AML-193 (cell line): ENCODE results near the gene SETD2.
"Not testable (repeated sequence)": the region's sequence is repeated elsewhere in the genome, so short reads cannot be mapped to it uniquely, and the experiment has no call there.

ENCODE experiments used
- DNase-seq, 2 experiments: peaks; one replicate each; lab custom pipeline; 2025; lab: John Stamatoyannopoulos, UW

SETD2 gene

DNA sequence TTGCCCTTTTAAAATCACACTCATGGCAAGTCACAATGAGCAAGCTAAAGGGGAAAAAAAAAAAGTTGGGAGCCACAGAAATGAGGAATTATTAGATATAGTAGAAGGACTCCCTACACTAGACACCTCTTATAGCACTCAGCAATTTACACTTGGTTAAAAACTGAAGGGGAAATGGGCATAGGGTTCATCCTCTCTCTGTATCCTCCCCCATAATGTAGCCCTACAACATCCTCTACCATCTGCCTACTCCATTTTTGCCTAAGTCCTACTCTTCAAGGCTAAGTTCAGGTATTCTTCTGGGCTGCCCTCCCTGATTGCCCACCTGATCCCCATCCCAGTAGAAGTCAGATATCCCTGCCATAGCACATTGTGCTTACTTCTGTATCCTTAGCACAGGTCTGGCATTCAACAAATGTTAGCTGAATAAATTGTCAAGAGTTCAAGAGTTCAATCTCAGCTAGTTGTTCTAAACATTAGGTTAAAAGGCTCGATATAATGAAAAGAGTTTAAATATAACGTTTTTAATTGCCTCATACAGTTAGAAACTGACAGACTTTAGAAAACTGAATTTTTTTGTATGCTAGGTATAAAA lies 14.5 kb downstream of the SETD2 start:
- DNase-seq, result no peak

DNA sequence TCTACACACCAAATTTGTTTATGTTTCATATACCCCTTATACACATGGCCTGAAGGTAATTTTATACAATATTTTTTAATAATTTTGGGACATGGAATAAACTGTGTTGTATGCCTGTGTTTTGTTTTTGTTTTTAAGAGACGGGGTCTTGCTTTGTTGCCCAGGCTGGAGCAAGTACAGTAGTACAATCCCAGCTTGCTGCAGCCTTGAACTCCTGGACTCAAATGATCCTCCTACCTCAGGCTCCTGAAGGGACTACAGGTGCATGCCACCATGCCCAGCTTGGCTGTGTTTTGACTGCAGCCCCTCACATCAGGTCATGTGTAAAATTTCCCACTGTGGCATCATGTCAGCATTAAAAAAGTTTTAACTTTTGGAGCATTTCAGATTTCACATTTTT lies 18.6 kb downstream of the SETD2 start:
- DNase-seq, result no peak

DNA sequence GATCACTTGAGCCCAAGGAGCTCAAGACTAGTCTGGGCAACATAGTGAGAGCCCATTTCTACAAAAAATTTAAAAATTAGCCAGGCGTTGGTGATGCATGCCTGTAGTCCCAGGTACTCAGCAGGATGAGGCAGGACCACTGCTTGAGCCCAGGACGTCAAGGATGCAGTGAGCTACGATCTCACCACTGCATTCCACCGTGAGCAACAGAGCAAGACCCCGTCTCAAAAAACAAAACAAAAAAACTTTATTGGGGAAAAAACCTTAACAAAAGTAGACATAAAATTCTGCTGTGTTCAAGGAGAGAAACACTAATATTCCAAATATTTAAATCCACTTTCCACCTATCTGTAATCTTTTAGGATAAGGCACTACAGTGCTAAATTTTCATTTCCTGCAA lies 20.8 kb downstream of the SETD2 start:
- DNase-seq, result no peak

DNA sequence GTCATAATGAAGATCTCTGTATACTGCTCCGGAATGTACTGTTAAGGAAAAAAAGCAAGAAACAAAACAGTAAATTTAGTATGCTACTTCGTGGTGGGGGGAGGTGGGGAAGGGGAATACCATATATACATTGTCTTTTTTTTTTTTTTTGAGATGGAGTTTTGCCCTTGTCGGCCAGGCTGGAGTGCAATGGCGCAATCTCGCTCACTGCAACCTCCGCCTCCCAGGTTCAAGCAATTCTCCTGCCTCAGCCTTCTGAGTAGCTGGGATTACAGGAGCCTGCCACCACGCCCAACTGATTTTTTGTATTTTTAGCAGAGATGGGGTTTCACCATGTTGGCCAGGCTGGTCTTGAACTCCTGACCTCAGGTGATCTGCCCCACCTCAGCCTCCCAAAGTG lies 21.4 kb downstream of the SETD2 start:
- DNase-seq, result not testable (repeated sequence)

DNA sequence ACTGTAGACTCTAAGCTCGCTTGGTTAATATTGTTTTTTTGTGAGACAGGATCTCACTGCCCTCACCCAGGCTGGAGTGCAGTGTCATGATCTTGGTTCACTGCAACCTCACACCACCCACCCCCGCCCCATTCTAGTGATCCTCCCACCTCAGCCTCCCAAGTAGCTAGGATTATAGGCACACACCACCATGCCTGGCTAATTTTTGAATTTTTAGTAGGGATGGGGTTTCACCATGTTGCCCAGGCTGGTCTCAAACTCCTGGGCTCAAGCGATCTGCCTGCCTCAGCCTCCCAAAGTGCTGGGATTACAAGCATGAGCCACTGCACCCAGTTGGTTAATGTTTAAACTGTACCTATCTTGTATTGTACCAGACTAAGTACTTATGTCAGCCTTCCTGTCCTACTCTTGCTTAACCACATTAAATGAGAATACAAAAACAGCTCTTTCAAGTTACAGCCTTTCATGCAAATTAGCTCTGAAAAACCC lies 22.9 kb downstream of the SETD2 start:
- peak in 1 of 2 experiments; percentile 18 for DNase-seq

DNA sequence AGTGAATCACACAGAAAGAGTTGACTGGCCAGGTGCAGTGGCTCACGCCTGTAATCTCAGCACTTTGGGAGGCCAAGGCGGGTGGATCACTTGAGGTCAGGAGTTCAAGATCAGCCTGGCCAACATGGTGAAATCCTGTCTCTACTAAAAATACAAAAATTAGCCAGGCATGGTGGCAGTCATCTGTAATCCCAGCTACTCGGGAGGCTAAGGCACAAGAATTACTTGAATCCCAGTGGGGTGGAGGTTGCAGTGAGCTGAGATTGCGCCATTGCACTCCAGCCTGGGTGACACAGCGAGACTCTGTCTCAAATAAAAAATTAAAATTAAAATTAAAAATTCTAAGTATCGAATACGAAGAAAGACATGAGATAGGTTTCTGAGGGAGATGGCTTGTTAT lies 23.4 kb downstream of the SETD2 start:
- not testable (repeated sequence) for DNase-seq

DNA sequence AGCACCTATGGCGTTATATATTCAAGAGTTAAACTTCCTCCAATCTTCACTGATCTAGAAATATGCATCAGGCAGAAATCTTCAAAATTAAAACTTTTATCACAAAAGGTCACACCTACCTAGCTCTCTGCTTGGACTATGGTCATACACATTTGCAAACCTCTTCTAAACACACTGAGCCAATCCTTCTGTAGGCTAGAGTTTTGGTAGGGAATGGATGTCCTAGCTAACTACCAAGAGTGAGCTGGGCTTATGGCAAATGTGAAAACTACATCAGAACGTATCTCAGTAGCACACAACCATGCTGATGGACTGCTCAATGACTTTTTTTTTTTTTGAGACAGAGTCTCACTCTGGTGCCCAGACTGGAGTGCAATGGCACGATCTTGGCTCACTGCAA lies 29.6 kb downstream of the SETD2 start:
- no peak for DNase-seq

DNA sequence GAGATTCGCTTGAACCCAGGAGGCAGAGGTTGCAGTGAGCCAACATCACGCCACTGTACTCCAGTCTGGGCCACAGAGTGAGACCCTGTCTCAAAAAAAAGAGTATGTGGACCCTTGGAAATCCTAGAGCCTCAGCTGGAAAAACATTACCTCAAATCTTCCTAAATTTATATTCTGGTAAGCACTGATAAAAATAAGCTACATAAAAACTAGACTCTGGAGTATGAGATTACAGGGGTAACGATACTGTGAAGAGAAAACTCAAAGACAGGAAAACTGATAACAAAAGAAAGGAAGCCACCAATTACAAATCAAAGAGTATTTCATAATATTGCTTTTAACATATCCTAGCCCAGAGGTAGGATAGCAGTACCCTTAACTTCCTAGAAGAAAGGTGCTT lies 30.3 kb downstream of the SETD2 start:
- DNase-seq, result no peak

DNA sequence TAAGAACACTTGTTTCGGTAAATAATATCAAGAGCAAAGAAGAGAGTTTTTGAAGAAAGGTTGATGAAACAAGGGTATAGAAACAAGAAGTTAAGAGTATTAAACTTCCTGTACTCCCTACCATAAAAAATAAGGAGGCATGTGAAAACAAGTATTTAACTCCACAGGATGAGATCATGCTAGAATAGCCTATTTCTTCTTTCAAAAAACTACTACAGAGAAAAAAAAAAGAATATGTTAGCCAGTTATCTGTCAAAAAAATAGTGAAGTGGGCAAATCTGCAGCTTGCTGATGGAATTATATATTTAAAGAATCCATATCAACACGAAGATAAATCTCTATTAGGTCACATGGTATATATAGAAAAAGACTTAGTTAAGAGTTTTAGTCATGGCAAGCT lies 33.4 kb downstream of the SETD2 start:
- DNase-seq, result no peak

DNA sequence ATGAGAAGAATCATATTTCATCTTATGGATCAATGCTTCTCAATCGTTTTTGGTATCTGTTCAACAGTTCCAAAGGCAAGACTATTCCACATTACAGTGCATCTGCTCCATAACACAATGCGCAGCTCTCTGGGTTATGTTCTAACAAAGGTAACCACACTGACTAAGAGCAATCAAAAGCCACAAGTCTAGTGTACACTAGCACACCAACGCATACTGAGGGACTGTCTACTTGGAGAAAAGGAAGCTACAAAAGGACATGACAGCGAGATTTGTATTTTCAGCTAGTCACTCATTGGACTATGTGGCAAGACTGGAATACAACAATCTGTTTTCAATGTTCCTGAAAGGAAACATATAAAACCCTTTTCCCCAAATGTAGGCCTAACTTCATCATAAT lies 35.8 kb downstream of the SETD2 start:
- DNase-seq, result no peak

DNA sequence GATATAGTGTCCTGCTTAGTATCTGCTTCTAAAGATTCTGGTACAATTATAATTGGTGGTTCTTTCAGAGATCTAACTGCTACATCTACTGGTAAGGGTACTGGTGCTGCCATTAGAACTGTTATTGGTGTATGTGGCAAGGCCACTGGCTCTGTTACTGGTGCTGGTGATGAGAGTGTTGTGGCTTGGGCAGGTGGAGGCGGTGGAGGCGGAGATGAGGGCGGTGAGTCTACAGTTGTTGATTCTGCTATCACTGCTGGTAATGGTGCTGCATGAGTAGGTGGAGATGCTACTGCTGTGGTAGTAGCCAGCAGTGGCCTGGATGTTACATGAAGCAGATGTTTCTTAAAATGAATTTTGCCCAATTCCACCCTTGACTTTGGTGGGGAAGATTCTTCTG lies 40.1 kb downstream of the SETD2 start:
- DNase-seq, result no peak

DNA sequence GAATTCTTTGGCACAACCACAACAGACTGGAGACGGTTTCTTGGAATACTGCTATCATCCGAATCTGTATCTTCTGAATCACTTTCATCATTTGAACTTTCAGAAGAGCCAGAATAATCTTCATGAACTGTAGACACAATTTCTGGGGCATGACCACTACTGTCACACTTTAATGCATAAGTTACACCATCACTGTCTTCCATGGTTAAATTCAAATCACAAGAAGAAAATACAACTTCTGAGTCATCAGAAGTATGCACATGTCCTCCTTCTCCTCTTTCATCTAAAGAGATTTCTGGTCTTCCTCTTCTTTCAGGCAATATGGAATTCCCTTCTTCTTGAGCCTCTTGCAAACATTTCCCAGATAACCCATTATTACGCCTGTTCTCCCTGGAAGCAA lies 42.5 kb downstream of the SETD2 start:
- no peak for DNase-seq

DNA sequence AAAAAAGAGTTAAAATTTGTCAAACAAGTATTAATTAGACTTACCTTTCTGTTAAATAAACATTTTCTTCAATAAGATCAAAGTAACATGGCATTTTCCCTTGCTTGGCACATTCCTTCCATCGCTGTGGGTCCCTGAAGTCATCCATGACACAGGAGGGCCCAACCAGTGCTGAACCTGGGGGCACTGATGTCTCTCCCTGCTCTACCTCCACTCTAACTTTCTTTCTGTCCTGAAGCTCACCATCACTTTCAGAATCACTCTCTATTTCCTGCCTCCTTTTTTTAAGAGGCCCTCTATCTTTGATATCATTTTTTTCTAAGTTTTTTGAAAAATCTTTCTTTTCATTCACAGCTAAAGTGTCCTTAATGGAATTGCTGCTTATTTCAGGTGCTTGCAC lies 43.8 kb downstream of the SETD2 start:
- DNase-seq, result no peak

DNA sequence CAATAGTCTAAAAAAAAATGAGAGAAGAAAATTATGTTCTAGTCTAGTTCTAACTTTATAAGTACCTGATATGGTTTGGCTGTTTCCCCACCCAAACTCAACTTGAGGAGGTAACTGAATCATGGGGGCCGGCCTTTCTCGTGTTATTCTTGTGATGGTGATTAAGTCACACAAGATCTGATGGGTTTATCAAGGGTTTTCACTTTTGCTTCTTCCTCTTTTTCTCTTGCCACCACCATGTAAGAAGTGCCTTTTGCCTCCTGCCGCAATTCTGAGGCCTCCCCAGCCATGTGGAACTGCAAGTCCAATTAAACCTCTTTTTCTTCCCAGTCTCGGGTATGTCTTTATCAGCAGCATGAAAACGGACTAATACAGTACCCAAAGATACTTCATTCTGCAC lies 44.5 kb downstream of the SETD2 start:
- DNase-seq, result not testable (repeated sequence)

DNA sequence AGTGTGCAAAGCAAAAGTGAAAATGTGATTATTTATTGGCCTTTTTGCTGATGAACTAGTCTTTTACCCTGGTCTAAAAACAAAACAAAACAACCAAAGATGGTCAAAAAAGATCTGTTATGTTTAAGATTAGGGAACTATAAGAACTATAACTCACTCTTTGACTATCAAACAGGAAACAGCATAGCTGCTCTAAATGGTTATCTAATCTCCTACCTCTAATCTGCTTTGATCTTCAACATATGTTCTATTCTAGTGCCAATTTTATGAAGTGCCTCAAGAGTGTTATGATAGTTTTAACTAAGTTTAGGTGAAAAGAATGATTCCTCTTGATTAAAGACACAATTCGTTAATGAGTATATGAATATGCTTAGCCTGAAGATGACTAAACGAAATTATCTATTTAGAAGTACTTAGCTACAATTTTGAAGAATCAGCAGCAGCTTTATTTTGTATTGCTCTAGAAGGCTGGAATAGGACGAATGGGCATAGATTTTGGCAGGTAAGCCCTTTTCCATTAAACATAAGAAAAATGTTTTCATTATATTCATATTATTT lies 46.0 kb downstream of the SETD2 start:
- DNase-seq, result no peak

DNA sequence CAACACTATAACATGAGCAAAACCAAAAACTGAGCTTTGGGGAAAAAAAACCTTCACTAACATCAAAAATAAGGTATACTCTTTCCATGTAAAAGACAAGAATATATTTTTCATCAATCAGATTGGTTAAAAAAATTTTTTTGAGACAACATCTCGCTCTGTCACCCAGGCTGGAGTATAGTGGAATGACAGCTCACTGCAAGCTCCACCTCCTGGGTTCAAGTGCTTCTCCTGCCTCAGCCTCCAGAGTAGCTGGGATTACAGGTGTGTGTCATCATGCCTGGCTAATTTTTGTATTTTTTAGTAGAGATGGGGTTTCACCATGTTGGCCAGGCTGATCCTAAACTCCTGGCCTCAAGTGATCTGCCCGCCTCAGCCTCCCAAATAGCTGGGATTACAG lies 48.4 kb downstream of the SETD2 start:
- not testable (repeated sequence) for DNase-seq

DNA sequence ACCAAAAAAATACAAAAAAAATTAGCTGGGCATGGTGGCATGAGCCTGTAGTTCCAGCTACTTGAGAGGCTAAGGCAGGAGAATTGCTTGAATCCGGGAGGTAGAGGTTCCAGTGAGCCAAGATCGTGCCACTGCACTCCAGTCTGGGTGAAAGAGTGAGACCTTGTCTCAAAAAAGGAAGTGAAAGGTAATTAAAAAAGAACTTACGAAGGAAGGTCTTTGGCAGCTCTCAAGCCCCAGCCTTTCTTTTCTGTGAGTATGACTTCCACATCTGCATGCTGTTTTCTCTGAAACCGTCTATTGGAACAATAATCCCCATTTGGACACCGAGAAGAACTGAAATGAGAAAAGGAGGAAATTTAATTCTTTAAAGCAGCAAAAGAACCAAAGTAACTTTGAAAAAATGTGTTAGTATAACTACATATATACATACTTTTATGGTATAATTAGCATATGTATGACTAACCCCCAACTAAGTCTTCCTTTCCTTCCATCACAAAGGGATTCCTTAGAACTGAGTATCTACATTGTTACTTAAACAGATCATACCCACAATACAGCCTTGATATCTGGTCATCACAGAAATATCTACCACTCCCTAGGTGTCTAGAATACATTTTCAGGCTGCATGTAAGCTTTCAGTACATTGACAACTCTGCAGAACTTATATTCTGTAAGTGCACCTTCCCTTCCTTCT lies 50.1 kb downstream of the SETD2 start:
- DNase-seq, result no peak

DNA sequence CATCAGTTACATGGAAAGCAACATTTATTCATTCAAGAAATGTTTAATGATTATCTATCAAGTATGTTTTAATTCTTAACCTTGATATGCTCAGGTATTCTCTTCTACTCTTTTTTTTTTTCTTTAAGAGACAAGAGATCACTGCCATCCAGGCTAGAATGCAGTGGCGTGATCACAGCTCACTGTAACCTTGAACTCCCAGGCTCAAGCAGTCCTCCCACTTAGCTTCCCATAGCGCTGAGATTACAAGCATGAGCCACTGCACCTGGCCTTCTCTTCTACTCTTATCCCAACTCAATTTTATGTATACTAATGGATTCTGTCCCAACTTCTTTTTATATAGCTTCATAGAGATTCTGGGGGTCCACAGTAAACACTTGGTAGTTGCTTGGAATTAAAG lies 50.9 kb downstream of the SETD2 start:
- DNase-seq, result no peak

DNA sequence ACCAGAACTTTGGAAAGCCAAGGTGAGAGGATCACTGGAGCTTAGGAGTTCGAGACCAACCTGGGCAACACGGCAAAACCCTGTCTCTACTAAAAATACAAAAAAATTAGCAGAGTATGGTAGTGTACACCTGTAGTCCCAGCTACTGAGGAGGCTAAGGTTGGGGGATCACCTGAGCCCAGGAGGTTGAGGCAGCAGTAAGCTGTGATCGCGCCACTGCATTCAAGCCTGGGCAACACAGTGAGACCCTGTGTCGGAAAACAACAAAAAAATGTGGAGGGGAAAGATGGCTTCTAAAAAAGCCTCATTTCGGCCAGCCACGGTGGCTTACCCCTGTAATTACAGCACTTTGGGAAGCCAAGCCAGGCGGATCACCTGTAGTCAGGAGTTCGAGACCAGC lies 54.5 kb downstream of the SETD2 start:
- no peak for DNase-seq

DNA sequence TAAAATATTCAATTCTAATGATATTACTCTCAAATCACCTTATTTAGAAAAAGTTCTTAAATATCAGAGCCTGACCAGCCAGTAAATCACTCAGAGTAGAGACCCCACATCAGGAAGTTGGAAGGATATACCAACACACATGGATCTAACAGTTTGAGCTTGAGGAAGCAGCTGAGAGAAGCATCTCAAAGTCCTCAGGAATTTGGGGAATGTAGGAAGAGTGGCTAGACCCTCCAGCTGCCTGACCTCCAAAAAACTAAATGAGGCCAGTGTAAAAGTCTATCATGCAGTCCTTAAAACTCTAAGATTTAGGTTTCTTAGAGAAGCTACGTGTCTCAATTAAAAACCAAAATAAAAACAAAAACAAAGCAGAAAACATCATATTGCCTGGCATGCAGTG lies 55.4 kb downstream of the SETD2 start:
- no peak for DNase-seq

DNA sequence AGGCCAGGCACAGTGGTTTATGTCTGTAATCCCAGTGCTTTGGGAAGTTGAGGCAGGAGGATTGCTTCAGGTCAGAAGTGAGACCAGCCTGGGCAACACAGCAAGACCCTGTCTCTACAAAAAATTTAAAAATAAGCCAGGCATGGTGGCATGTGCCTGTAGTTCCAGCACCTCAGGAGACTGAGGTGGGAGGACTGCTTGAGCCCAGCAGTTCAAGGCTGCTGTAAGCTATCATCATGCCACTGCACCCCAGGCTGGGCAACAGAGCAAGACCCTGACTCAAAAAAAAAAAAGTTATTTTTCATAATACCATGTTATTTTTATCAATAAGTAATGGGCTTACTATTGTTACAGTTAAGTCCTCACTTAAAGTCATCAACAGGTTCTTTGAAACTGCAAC lies 59.7 kb downstream of the SETD2 start:
- DNase-seq, result no peak

DNA sequence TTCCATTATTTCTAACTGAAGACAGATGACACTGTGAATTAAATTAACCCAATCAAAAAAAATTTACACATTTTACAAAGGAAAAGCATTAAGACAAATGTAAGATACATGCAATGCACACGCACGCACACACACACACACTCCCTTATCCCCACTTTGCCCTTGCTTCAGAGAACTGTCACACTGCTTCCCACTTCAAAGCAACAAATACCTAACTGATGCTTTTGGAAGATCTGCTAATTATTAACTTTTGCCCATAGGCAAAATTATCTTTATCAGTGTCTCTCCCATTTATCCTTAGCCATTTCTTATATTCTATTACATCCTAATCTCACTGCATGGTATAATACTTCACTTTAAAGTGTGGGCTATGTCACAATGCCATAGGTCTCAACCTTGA lies 60.3 kb downstream of the SETD2 start:
- no peak for DNase-seq

DNA sequence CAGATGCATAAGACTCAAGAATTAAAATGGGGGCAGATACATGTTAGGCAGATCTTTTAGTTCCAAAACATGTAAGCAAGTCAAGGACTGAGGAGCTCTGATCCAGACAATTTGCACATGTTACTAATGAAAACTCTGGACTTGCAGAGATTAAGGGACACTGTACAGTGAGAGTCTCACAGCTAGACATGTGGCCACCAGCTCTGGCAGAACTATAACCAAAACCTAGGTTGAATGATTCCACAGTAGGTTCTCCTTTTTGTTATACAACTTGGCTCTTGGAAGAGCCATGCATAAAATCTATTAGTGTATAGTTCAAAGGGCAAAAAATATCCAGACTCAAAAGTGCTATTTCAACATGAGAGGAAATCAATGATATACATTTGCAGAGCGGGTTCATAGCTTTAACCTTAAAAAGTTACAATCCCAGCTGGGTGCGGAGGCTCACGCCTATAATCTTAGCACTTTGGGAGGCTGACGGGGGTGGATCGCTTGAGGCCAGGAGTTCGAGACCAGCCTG lies 61.8 kb downstream of the SETD2 start:
- no peak for DNase-seq
